ENCODE results near the gene TNIK.

TNIK gene

GRCh38 chr3:171160325-171160724 lies 299.9 kb downstream of the TNIK start:
- no peak for TF ChIP-seq CTCF (IDR thresholded peaks at IDR 0.05; ENCODE audit: low read depth, low read length)
- H3K4me3 ChIP-seq (ENCODE audit: low read depth, low read length): no peak overlapping the region

GRCh38 chr3:171159822-171160157 lies 300.4 kb downstream of the TNIK start:
- H3K4me3 ChIP-seq (ENCODE audit: low read depth, low read length): no peak overlapping the region
- no peak for TF ChIP-seq CTCF (IDR thresholded peaks at IDR 0.05; ENCODE audit: low read depth, low read length)

GRCh38 chr3:171159024-171159821 lies 301.0 kb downstream of the TNIK start:
- H3K4me3 ChIP-seq (ENCODE audit: low read depth, low read length): no peak overlapping the region
- no peak for TF ChIP-seq CTCF (IDR thresholded peaks at IDR 0.05; ENCODE audit: low read depth, low read length)

GRCh38 chr3:171157980-171158379 lies 302.2 kb downstream of the TNIK start:
- no peak overlapping the region for H3K4me3 ChIP-seq (ENCODE audit: low read depth, low read length)
- TF ChIP-seq CTCF (IDR thresholded peaks at IDR 0.05; ENCODE audit: low read depth, low read length): no peak

GRCh38 chr3:171157286-171157685 lies 302.9 kb downstream of the TNIK start:
- no peak for TF ChIP-seq CTCF (IDR thresholded peaks at IDR 0.05; ENCODE audit: low read depth, low read length)
- H3K4me3 ChIP-seq (ENCODE audit: low read depth, low read length): no peak overlapping the region

GRCh38 chr3:171156401-171157010 lies 303.7 kb downstream of the TNIK start:
- no peak overlapping the region for H3K4me3 ChIP-seq (ENCODE audit: low read depth, low read length)
- TF ChIP-seq CTCF (IDR thresholded peaks at IDR 0.05; ENCODE audit: low read depth, low read length): no peak

GRCh38 chr3:171155122-171155700 lies 305.0 kb downstream of the TNIK start:
- no peak for TF ChIP-seq CTCF (IDR thresholded peaks at IDR 0.05; ENCODE audit: low read depth, low read length)
- no peak overlapping the region for H3K4me3 ChIP-seq (ENCODE audit: low read depth, low read length)

All from WI38 (cell line).